ENCODE data around the gene RIMBP2.

DNA sequence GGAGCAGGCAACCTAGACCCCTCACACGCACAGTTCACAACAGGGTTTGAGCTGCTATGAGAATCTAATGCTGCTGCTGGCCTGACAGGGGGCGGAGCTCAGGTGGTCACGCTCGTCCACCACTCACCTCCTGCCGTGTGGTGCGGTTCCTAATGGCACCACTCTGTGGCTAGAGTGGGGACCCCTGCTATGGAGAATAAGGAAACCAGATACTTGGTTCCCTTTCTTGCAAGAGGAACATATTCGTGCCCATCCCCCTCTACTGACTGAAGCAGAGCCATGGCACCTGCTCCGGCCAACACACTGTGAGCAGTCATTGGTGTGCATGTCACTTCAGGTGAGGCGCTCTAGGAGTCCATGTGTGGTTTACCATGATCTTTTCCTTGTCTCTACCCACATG, 30.4 kb upstream of the RIMBP2 start:
- TF ChIP-seq TAF1 (IDR thresholded peaks at IDR 0.05; ENCODE audit: borderline replicate concordance, insufficient read depth, low read length), result no peak
- TF ChIP-seq POLR2AphosphoS5 (IDR thresholded peaks at IDR 0.05; ENCODE audit: low read depth, low read length), result no peak

All from PFSK-1 (cell line).